22Rv1 (cell line): ENCODE results near the gene PADI1.

Source experiments
- ZFX ChIP-seq: fragments of 450-650 bp; IDR thresholded peaks from 2 replicates; pipeline ENCODE4 v1.6.1; 2017; ENCODE audit warnings: antibody characterized with exemption, borderline replicate concordance
- TF ChIP-seq, protein P1 (sequence below): fragments of 450-650 bp; IDR thresholded peaks from 2 replicates; pipeline ENCODE4 v1.5.1; 2017; ENCODE audit warnings: mild to moderate bottlenecking

DNA sequence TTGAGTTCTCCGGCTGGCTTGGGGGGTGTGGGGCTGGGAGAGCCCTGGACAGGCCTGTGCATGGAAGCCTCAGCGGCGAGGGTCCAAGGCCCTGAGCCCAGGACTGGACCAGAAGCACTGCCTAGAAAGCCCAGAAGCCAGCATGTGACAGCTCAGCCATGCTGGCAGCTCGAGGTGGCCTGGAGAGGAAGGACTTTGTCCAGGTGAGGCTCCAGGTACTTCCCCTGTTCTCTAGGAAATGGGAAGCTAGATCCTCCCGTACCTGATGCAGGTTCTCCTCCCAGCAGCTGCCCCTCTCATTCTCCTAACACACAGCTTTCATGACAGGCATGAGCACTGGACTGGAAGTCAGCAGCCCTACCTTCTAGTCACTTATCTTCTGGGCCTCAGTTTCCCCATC lies 50.4 kb downstream of the PADI1 start:
- TF ChIP-seq, protein P1, sequence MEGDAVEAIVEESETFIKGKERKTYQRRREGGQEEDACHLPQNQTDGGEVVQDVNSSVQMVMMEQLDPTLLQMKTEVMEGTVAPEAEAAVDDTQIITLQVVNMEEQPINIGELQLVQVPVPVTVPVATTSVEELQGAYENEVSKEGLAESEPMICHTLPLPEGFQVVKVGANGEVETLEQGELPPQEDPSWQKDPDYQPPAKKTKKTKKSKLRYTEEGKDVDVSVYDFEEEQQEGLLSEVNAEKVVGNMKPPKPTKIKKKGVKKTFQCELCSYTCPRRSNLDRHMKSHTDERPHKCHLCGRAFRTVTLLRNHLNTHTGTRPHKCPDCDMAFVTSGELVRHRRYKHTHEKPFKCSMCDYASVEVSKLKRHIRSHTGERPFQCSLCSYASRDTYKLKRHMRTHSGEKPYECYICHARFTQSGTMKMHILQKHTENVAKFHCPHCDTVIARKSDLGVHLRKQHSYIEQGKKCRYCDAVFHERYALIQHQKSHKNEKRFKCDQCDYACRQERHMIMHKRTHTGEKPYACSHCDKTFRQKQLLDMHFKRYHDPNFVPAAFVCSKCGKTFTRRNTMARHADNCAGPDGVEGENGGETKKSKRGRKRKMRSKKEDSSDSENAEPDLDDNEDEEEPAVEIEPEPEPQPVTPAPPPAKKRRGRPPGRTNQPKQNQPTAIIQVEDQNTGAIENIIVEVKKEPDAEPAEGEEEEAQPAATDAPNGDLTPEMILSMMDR: no peak
- no peak for TF ChIP-seq ZFX
